ENCODE measurements around the gene IL13. TPM values are rescaled to one million over a fixed set of nuclear protein-coding genes. Genes with fewer than 3 reads are reported as not detected.
"Not testable (repeated sequence)": the region's sequence is repeated elsewhere in the genome, so short reads cannot be mapped to it uniquely, and the experiment has no call there.

Gene IL13
- under 1 TPM in 2 of 12 donors, not detected in 10; 0.18 to 0.29 TPM for polyA plus RNA-seq (ENCODE audit: insufficient read length in 12 of 12)
- long read RNA-seq, donor 1, result 0 reads
- long read RNA-seq, donor 2, result 0 reads
- long read RNA-seq, donor 3, result 0 reads
- long read RNA-seq, donor 4, result 0 reads
- long read RNA-seq, donor 5, result 0 reads
- long read RNA-seq, donor 6, result 0 reads
- long read RNA-seq, donor 7, result 0 reads
- long read RNA-seq, donor 8, result 0 reads
- long read RNA-seq, donor 9, result 0 reads
- long read RNA-seq, donor 10, result 0 reads
- long read RNA-seq, donor 11, result 0 reads

DNA sequence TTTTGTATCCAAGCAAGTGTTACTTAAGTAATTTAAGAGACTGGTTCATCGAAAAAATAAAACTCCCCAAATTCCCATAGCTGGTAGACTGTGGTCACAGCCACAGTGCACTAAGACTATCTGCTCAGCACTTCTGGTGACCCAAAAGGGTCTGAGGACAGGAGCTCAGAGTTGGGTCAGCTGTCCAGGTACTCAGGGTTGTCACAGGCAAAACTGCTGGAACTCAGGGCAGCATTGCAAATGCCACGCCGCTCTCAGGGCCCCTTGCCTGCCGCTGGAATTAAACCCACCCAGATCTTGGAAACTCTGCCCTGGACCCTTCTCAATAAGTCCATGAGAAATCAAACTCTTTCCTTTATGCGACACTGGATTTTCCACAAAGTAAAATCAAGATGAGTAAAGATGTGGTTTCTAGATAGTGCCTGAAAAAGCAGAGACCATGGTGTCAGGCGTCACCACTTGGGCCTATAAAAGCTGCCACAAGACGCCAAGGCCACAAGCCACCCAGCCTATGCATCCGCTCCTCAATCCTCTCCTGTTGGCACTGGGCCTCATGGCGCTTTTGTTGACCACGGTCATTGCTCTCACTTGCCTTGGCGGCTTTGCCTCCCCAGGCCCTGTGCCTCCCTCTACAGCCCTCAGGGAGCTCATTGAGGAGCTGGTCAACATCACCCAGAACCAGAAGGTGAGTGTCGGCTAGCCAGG, at the start of gene IL13:
Gene IL13, plus strand, starts transcription at position 498 of the 705 bp plus-strand sequence. Its CDS starts 14 bp downstream, at position 512.
- no peak for DNase-seq

DNA sequence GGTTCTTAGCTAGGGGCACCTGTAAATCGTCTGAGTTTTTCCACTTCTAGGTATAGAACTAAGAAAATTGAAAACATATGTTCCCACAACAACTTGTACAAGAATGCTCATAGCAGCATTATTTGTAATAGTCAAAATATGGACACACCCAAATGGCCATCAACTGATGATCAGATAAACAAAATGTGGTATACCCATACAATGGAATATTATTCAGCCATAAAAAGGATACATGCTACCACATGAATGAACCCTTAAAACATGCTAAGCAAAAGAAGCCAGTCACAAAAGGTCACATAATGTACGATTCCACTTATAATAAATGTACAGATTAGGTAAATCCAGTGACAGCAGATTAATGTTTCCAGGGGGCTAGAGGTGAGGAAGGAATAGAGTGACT, 46.0 kb upstream of the IL13 start:
- no peak for DNase-seq

DNA sequence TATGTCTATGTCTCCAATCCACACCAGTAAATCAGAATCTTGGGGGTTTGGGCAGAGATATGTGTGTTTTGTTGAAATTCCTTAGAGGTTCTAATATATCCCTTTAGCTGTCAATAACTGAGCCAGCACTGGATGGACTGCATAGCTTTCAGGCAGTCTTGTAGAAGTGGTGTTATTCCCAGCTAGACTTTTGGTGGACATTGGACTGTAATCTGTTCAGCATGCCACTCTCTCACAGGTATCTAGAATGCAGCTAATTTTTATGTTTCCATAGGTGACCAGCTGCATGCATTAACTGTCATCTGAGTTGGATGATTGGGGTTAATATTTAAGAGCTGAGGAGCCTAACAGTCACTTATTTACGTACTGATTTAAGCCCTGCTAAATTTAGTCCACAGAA, 45.1 kb upstream of the IL13 start:
- DNase-seq, result no peak

- DNase-seq, result no peak
These were observed 36.3 kb upstream of the IL13 start for GRCh38 chr5:132621699-132622098.

GRCh38 chr5:132622608-132623007, 35.4 kb upstream of the IL13 start:
- DNase-seq, result no peak

GRCh38 chr5:132627470-132627869, 30.5 kb upstream of the IL13 start:
- DNase-seq, result no peak

DNA sequence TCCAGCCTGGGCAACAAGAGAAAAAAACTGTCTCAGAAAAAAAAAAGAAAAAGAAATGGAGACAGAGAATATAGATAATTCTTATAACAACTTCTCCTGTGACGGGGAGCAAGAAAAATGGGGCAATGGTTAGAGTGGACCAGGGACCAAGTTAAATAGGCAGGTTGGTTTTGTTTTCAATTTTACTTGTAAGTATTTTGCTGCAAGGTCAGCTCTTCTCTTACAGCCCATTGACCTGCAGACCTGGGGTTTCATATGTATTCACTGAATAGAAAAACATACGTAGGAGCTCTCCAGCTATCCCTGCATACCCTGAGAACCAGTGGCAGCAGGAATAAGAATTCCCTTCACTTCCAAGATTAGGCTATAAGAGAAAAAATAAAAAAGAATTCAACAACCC, 29.2 kb upstream of the IL13 start:
- DNase-seq, result no peak

DNA sequence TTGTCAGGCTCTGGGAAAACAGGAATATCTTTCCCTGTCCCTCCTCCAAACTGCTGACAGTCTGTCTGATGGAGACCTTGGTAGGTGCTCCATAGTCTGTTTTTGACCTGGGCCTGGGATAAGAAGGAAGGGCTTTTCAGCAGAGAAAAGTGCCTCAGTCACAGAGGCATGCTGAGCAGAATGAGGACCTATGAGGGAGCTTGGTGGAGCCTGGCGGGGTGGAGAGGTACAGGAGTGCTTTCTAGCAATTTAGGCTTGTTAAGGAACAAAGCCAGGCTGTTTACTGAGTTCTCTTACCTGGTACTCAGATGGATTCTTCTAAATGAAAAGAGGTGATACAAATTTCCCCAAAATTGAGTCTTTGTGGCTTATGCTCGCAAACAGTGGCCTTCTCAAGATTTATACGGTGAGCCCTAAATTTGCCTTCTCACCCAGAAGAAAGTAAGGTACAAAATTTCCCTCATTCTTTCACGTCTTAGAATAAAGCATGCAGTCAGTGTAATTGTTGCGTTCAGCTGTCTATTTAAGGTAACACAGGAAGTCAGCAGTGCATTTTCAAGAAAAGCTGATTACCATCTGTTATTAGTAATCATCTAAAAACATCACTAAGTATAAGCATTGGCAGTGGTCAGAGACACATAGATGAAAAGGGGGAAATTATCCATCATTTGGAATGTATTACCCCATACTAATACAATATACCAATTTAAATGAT, 28.6 kb upstream of the IL13 start:
- DNase-seq, result no peak

DNA sequence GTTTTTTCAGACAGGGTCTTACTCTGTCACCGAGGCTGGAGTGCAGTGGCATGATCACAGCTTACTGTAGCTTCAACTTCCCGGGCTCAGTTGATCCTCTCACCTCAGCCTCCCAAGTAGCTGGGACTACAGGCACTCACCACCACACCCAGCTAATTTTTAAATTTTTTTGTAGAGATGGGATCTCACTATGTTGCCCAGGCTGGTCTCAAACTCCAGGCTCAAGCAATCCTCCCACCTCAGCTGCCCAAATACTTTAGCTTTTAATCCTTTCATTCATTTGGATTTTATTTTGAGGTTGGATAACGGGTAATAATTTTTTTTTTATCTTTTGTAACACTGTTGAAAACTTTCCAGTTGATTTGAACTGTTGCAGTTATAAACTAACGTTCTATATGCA, 24.4 kb upstream of the IL13 start:
- not testable (repeated sequence) for DNase-seq

DNA sequence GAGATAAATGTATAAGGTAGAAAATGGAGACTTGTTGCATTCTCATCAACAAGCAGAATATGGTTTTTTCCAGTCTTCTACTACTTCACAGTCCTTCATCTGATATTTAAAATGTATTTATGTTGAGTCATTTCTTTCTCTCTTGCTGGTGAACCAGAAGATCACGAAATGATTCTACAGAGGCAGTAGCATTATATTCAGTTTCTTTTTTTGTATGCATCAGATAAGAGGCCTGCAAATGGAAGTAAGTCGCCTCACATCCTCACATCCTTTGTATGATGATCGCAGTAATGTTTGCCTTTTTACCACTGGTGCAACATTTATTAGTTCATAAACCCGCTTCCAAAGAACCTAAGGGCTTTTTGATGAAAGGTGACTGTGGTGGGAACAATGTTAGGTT, 22.1 kb upstream of the IL13 start:
- DNase-seq, result no peak

DNA sequence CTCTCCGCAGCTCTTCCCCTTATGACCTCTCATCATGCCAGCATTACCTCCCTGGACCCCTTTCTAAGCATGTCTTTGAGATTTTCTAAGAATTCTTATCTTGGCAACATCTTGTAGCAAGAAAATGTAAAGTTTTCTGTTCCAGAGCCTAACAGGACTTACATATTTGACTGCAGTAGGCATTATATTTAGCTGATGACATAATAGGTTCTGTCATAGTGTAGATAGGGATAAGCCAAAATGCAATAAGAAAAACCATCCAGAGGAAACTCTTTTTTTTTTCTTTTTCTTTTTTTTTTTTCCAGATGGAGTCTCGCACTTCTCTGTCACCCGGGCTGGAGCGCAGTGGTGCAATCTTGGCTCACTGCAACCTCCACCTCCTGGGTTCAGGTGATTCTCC, 20.7 kb upstream of the IL13 start:
- no peak for DNase-seq

GRCh38 chr5:132639706-132640130, 18.3 kb upstream of the IL13 start:
- DNase-seq, result no peak

DNA sequence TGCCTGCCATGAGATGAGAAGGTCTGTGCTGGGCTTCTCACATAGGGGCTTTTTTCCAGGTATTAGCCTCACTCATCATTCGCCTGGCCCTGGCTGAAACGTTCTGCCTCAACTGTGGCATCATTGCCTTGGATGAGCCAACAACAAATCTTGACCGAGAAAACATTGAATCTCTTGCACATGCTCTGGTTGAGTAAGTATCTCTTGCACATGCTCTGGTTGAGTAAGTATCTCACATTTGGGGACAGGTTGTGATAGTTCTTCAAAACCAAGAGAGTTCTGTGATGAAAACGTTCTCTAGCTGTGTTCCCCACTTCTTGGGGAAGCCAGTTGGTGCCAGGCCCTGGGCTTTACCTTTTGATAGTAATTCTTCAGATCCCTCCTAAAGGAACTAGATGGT, 17.4 kb upstream of the IL13 start:
- no peak for DNase-seq

GRCh38 chr5:132641241-132641723, 16.7 kb upstream of the IL13 start:
- DNase-seq, result no peak

DNA sequence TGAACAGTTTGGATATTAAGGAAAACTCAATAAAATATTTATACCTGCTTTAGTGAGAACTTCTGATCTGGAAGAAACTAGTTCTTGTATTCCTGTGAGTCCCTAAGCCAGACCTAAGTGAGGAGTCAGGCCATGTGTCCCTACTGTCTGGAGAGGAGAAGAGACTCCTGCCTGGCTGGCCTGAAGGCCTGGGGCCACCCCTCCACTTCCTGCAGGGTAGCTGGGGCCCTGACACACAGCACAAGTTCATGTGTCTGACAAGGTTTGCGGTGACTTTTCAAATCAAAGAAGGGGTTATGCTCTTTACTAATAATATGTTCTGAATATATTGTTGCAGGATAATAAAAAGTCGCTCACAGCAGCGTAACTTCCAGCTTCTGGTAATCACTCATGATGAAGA, 16.1 kb upstream of the IL13 start:
- DNase-seq, result no peak

DNA sequence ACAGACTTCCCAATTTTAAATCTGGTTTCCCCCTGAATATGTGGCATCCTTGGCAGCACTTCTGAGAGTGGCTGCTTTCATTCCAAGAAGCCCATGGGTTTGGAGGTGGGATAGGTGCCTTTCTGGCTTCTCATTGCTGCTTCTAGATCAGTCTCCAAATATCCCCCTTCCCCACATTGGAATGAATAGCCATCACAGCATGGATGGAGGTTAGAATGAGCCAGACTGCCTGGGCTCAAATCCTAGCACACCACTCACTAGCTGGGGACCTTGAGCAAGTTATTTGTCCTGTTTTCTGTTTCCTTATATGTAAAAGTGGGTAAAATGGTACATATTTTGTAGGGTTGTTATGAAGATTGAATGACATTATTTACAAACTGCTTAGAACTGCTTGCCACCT, 13.8 kb upstream of the IL13 start:
- DNase-seq, result no peak

DNA sequence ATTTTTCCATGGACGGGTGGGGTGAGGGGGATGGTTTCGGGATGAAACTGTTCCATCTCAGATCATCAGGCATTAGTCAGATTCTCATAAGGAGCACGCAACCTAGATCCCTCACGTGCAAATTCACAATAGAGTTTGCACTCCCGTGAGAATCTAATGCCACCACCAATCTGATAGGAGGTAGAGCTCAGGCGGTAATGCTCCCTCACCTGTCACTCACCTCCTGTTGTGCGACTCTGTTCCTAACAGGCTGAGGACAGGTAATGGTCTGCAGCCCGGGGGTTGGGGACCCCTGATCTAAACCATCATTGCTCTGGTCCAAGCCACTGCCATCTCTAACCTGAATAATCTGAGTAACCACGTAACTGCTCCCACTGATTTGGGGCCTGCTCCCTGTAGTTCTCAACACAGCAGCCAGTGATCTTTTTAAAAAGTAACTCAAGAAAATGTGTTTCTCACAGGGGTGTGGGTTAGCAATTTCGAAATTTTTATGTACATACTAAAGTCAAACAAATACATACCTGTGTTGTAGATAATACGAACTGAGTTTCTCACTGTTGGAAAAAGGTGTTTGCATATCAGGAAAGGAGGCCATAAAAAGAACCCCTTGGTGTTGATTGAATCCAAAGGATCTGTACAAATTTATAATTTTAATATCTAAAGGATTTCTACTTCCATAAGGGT, 11.2 kb upstream of the IL13 start:
- no peak for DNase-seq

DNA sequence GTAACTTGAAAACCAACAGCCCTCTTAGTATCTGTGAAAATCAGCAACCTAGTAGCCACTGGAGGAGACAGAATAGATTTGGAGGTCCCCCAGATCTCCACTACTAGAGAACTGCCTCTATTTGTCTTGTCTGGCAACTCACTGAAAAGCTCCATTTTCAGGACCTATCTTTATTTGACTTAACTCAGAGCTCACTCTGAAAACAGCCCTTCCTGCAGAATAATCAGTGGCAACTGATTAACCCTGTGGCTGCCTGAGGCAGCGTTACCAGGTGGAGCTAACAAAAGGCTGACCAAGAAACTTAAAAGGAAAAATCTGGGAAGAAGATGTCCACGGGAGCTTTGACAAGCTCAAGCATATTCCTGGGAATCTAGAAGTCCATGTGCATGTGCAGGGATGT, 10.5 kb upstream of the IL13 start:
- DNase-seq, result no peak

DNA sequence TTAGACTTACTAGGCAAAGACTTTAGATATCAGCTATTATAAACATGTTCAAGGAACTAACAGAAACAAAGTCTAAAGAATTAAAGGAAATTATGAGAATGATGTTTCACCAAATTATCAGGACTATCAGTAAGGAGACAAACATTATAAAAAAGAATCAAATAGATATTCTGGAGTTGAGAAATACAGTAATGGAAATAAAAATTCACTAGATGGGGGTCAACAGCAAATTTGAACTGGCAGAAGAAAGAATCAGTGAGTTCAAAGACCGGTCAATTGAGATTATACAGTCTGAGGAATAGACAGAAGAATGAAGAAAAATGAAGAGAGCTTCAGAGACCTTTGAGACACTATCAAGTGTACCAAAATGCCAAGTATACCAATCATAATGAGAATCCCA, 9.6 kb upstream of the IL13 start:
- DNase-seq, result no peak

DNA sequence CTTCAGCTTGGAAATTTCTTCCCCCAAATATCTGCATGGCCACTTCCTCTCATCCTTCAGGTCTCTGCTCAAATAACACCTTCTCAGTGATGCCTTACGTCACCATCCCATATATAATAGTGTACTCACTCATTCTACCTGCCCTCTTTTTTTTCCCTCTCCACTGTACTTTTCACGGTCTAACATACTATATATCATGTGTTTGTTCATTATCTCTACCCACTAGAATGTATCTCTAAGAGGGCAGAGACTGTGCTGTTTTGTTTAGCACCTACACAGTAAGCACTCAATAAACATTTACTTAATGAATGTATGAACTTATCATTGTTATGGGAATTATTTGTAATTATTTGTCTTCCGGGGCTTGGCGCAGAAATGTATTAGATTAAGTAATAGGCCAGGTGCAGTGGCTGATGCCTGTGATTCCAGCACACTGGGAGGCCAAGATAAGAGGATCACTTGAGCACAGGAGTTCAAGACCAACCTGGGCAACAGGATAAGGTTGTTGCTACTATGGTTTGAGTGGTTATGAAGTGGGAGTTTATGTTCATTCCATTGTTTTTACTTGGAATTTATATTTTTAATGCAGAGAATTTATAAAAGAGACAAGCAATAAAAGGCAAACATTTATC, 6.0 kb upstream of the IL13 start:
- DNase-seq, result no peak

- DNase-seq, result no peak
These were observed 4.3 kb upstream of the IL13 start for GRCh38 chr5:132653716-132654115.

Measured in muscle of arm (tissue), 14 donors.